IMR-90 (cell line): ENCODE results near the gene RUNX2. TPM values are rescaled to one million over a fixed set of nuclear protein-coding genes. Genes with fewer than 3 reads are reported as not detected.
A peak's percentile ranks its signal among the peaks of the same experiment; 100 is the strongest.

Experiments used
- ATAC-seq: fragments of 200-7000 bp; cut with Tn5 transposase; 2 replicates; pipeline ENCODE4 v1.9.1; 2020; ENCODE audit warnings: low read depth, mild to moderate bottlenecking, moderate library complexity
- BruUV-seq: library from RNA; stranded (reverse); fragments of 400-500 nt; replicated peaks from 2 replicates; lab custom pipeline; 2021; lab: Mats Ljungman, UMichigan
- CTCF ChIA-PET: fragments of 300-600 bp; formaldehyde crosslinking; extraction: SDS; loops from one replicate; lab custom pipeline; 2021; ENCODE audit warnings: antibody characterized with exemption; lab: Yijun Ruan, JAX
- POLR2A ChIA-PET: fragments of 300-600 bp; sonication (Branson Sonifier 250); formaldehyde crosslinking; loops from one replicate; lab custom pipeline; 2022; ENCODE audit warnings: antibody characterized with exemption; ENCODE audit not compliant: unreplicated experiment; lab: Charles Lee
- DNase-seq: peaks from one replicate; pipeline ENCODE4 v3.0.0; 2013
- H2AFZ ChIP-seq: replicated peaks from 2 replicates; pipeline ENCODE3; 2013; ENCODE audit warnings: low read length, mild to moderate bottlenecking; ENCODE audit not compliant: poor library complexity
- H2AK5ac ChIP-seq: 2 replicates; pipeline ENCODE4 v1.6.1; 2013; ENCODE audit warnings: low read depth, low read length, inconsistent platforms
- H2AK9ac ChIP-seq: replicated peaks from 2 replicates; pipeline ENCODE3; 2013; ENCODE audit warnings: mild to moderate bottlenecking, low read depth, low read length, moderate library complexity; ENCODE audit not compliant: poor library complexity
- H2BK120ac ChIP-seq: 2 replicates; pipeline ENCODE4 v1.6.1; 2013; ENCODE audit warnings: low read depth, low read length, inconsistent platforms
- H2BK15ac ChIP-seq: 3 replicates; pipeline ENCODE4 v1.6.1; 2013; ENCODE audit warnings: low read depth, low read length, inconsistent platforms
- H2BK20ac ChIP-seq: 2 replicates; pipeline ENCODE4 v1.6.1; 2013; ENCODE audit warnings: low read depth, mild to moderate bottlenecking, inconsistent platforms, low read length, moderate library complexity
- H2BK5ac ChIP-seq: 2 replicates; pipeline ENCODE4 v1.6.1; 2013; ENCODE audit warnings: mild to moderate bottlenecking, low read depth, low read length, inconsistent platforms; ENCODE audit not compliant: poor library complexity, severe bottlenecking
- H3K14ac ChIP-seq: replicated peaks from 2 replicates; pipeline ENCODE4 v1.6.1; 2013; ENCODE audit warnings: low read depth, low read length, inconsistent platforms
- H3K18ac ChIP-seq: 2 replicates; pipeline ENCODE4 v1.6.1; 2013; ENCODE audit warnings: low read depth, low read length, control low read depth
- H3K23ac ChIP-seq: 2 replicates; pipeline ENCODE4 v1.6.1; 2013; ENCODE audit warnings: low read depth, low read length, inconsistent platforms
- H3K27ac ChIP-seq: 2 replicates; pipeline ENCODE4 v1.5.1; 2013; ENCODE audit warnings: mild to moderate bottlenecking, control low read depth, low read length; ENCODE audit not compliant: insufficient read depth
- H3K27me3 ChIP-seq: 2 replicates; pipeline ENCODE4 v1.6.1; 2013; ENCODE audit warnings: low read length; ENCODE audit not compliant: control insufficient read depth, insufficient read depth
- H3K36me3 ChIP-seq: 2 replicates; pipeline ENCODE4 v1.6.1; 2013; ENCODE audit warnings: low read length, mixed read lengths; ENCODE audit not compliant: control insufficient read depth, insufficient read depth
- H3K4ac ChIP-seq: 2 replicates; pipeline ENCODE4 v1.6.1; 2013; ENCODE audit warnings: low read depth, low read length, inconsistent platforms
- H3K4me1 ChIP-seq: 2 replicates; pipeline ENCODE4 v1.6.1; 2013; ENCODE audit warnings: low read length, mixed read lengths; ENCODE audit not compliant: control insufficient read depth, insufficient read depth
- H3K4me2 ChIP-seq: 2 replicates; pipeline ENCODE4 v1.6.1; 2013; ENCODE audit warnings: low read depth, mild to moderate bottlenecking, control low read depth, low read length, moderate library complexity
- H3K4me3 ChIP-seq: 2 replicates; pipeline ENCODE4 v1.5.1; 2013; ENCODE audit warnings: low read depth, mild to moderate bottlenecking, control low read depth, low read length, moderate library complexity; ENCODE audit not compliant: insufficient read depth
- H3K56ac ChIP-seq: 2 replicates; pipeline ENCODE4 v1.6.1; 2013; ENCODE audit warnings: low read length, inconsistent platforms; ENCODE audit not compliant: insufficient read depth; ENCODE audit errors: extremely low read depth
- H3K79me1 ChIP-seq, 2 experiments: 2 replicates each; pipeline ENCODE4 v1.6.1; 2013; ENCODE audit warnings: low read length in 2 of 2, inconsistent platforms in 1 of 2, low read depth in 1 of 2
- H3K9ac ChIP-seq: 2 replicates; pipeline ENCODE4 v1.6.1; 2013; ENCODE audit warnings: low read depth, low read length, control low read depth
- H3K9me1 ChIP-seq: 2 replicates; pipeline ENCODE4 v1.6.1; 2013; ENCODE audit warnings: low read length, inconsistent platforms; ENCODE audit not compliant: insufficient read depth
- H3K9me3 ChIP-seq: 2 replicates; pipeline ENCODE4 v1.6.1; 2013; ENCODE audit warnings: low read length; ENCODE audit not compliant: control insufficient read depth, insufficient read depth
- H4K20me1 ChIP-seq: 2 replicates; pipeline ENCODE4 v1.6.1; 2013; ENCODE audit warnings: low read length, inconsistent platforms; ENCODE audit not compliant: insufficient read depth
- H4K5ac ChIP-seq: 2 replicates; pipeline ENCODE4 v1.6.1; 2013; ENCODE audit warnings: mild to moderate bottlenecking, low read depth, low read length, control low read depth
- H4K8ac ChIP-seq, 2 experiments: 2 replicates each; pipeline ENCODE4 v1.6.1; 2013; ENCODE audit warnings: low read depth in 2 of 2, low read length in 2 of 2, control low read depth in 1 of 2, inconsistent platforms in 1 of 2
- H4K91ac ChIP-seq: 2 replicates; pipeline ENCODE4 v1.6.1; 2013; ENCODE audit warnings: low read depth, low read length, inconsistent platforms; ENCODE audit not compliant: insufficient read depth
- BHLHE40 ChIP-seq: fragments of 150-350 bp; IDR thresholded peaks from 2 replicates; pipeline ENCODE4 v1.6.1; 2016; ENCODE audit warnings: mild to moderate bottlenecking, low read depth, low read length
- CEBPB ChIP-seq: IDR thresholded peaks from 2 replicates; pipeline ENCODE4 v1.6.1; 2012; ENCODE audit warnings: low read depth, low read length, improper control_type of control experiment
- CHD1 ChIP-seq: IDR thresholded peaks from 2 replicates; pipeline ENCODE4 v1.6.1; 2012; ENCODE audit warnings: low read depth, low read length, improper control_type of control experiment
- CTCF ChIP-seq: conservative IDR thresholded peaks from 2 replicates; pipeline ENCODE4 v1.5.1; 2012; ENCODE audit warnings: mild to moderate bottlenecking, low read depth, low read length, improper control_type of control experiment
- ELK1 ChIP-seq: fragments of 150-350 bp; IDR thresholded peaks from 2 replicates; pipeline ENCODE4 v1.6.1; 2016; ENCODE audit warnings: low read depth, mild to moderate bottlenecking, low read length, moderate library complexity, borderline replicate concordance
- FOS ChIP-seq: fragments of 150-350 bp; IDR thresholded peaks from 2 replicates; pipeline ENCODE4 v1.6.1; 2016; ENCODE audit warnings: low read depth, low read length
- MAFK ChIP-seq: IDR thresholded peaks from 2 replicates; pipeline ENCODE4 v1.6.1; 2012; ENCODE audit warnings: low read depth, low read length, improper control_type of control experiment
- MAZ ChIP-seq: IDR thresholded peaks from 2 replicates; pipeline ENCODE4 v1.6.1; 2012; ENCODE audit warnings: low read depth, mild to moderate bottlenecking, low read length, improper control_type of control experiment, moderate library complexity, borderline replicate concordance
- MXI1 ChIP-seq: IDR thresholded peaks from 2 replicates; pipeline ENCODE4 v1.6.1; 2012; ENCODE audit warnings: low read depth, mild to moderate bottlenecking, low read length, moderate library complexity, borderline replicate concordance
- NFE2L2 ChIP-seq: fragments of 150-350 bp; IDR thresholded peaks from 2 replicates; pipeline ENCODE4 v1.6.1; 2016; ENCODE audit warnings: low read depth, mild to moderate bottlenecking, low read length
- POLR2A ChIP-seq: IDR thresholded peaks from 2 replicates; pipeline ENCODE4 v1.6.1; 2012; ENCODE audit warnings: mild to moderate bottlenecking, low read depth, low read length
- RAD21 ChIP-seq: IDR thresholded peaks from 2 replicates; pipeline ENCODE4 v1.6.1; 2012; ENCODE audit warnings: low read length, improper control_type of control experiment
- RCOR1 ChIP-seq: IDR thresholded peaks from 2 replicates; pipeline ENCODE4 v1.6.1; 2012; ENCODE audit warnings: mild to moderate bottlenecking, low read length, improper control_type of control experiment; ENCODE audit not compliant: insufficient replicate concordance
- RFX5 ChIP-seq: IDR thresholded peaks from 2 replicates; pipeline ENCODE4 v1.8.0; 2012; ENCODE audit warnings: low read depth, mild to moderate bottlenecking, low read length, moderate library complexity
- SMC3 ChIP-seq: fragments of 150-350 bp; IDR thresholded peaks from 2 replicates; pipeline ENCODE4 v1.6.1; 2016; ENCODE audit warnings: low read depth, mild to moderate bottlenecking, antibody characterized with exemption, low read length, moderate library complexity
- USF2 ChIP-seq: fragments of 150-350 bp; IDR thresholded peaks from 2 replicates; pipeline ENCODE4 v1.6.1; 2017; ENCODE audit warnings: mild to moderate bottlenecking, antibody characterized with exemption, low read length, low read depth
- WGBS, 2 experiments: methylation state at CpG; one replicate each; pipeline versions ENCODE4 v1.1.5 to v1.1.7; 2013; ENCODE audit warnings: missing lambda C conversion rate in 2 of 2; ENCODE audit not compliant: insufficient read length in 1 of 2; ENCODE audit errors: extremely low coverage in 2 of 2; 5-methylcytosine and 5-hydroxymethylcytosine counted together
- dilution Hi-C: fragments of 300-500 bp; cut with HindIII; formaldehyde crosslinking; loops from one replicate; pipeline ENCODE4 v1.14.3; 2018; ENCODE audit warnings: low sequenced_read_pairs; ENCODE audit not compliant: unreplicated experiment
- in situ Hi-C: fragments of 300-500 bp; cut with MboI; formaldehyde crosslinking; loops from 3 replicates; pipeline ENCODE4 v1.14.3; 2019; ENCODE audit warnings: low sequenced_read_pairs, inconsistent platforms, mixed read lengths
- intact Hi-C: fragments of 100-400 bp; cut with micrococcal nuclease; formaldehyde crosslinking; loops from 2 replicates; pipeline ENCODE4 v1.10.0; 2022
- polyA plus RNA-seq, 3 experiments: library from polyadenylated mRNA; depleted of rRNA; stranded (reverse); fragments of >200 nt; gene quantifications; 2 replicates each; pipeline ENCODE4 v1.2.3, GENCODE V29; 2012; ENCODE audit warnings: low replicate concordance in 1 of 3
- total RNA-seq: library from RNA; depleted of rRNA; stranded (reverse); fragments of >200 nt; gene quantifications from 2 replicates; pipeline ENCODE4 v1.2.3, GENCODE V29; 2012

The RUNX2 gene
- total and polyA plus RNA-seq, 2 of the 4 experiments (the other 2 are of a cell fraction), result 2.3 to 4.7 TPM

GRCh38 chr6:45617441-45617840 is 289.3 kb downstream of the RUNX2 start:
- in situ Hi-C loops (no loop called here), dilution Hi-C loops (no loop called here), intact Hi-C loops (no loop called here)
- Histone ChIP-seq H3K79me1 (no peaks in the 10 kb centered on the region), H2AK9ac (no peak overlapping the region), H3K36me3 (no peaks in the 10 kb centered on the region), H2BK5ac (no peak overlapping the region), H3K4me3 (no peak overlapping the region), H3K14ac (no peak overlapping the region), H3K56ac (no peak overlapping the region), H3K9me1 (peaks cover 3% of the 10 kb centered on the region), H3K9ac (no peak overlapping the region), H4K91ac (no peak overlapping the region), H4K20me1 (no peaks in the 10 kb centered on the region), H3K27me3 (no peaks in the 10 kb centered on the region), H3K4me2 (no peak overlapping the region), H3K18ac (no peak overlapping the region), H2BK120ac (no peak overlapping the region), H3K27ac (no peak overlapping the region), H3K23ac (no peak overlapping the region), H3K4ac (no peak overlapping the region), H2BK15ac (no peak overlapping the region), H2AFZ (no peak overlapping the region), H4K5ac (no peak overlapping the region), H3K4me1 (peaks cover 4% of the 10 kb centered on the region), H2BK20ac (no peak overlapping the region), H3K9me3 (no peaks in the 10 kb centered on the region), H2AK5ac (no peak overlapping the region), H4K8ac (no peak overlapping the region)
- ChIA-PET CTCF (interaction anchor here (0.6 kb wide), 1 partner anchor 615 kb away, joined by 4 read pairs; no protein-coding TSS in a partner anchor), POLR2A (no interaction called here)
- whole genome bisulfite sequencing, 2 experiments, result no CpG with 5 or more reads among the region's 3 CpGs
- TF ChIP-seq RFX5, result no peak
- no peak for TF ChIP-seq CHD1
- no peak for TF ChIP-seq MXI1
- no peak for TF ChIP-seq CEBPB
- TF ChIP-seq RAD21, result peak; percentile 52
- TF ChIP-seq BHLHE40, result no peak
- TF ChIP-seq RCOR1, result no peak
- no peak for TF ChIP-seq NFE2L2
- TF ChIP-seq ELK1, result no peak
- no peak for TF ChIP-seq FOS
- no peak for TF ChIP-seq MAZ
- TF ChIP-seq CTCF, result 0 out of 2 replicates have a peak, but pooled peaks have one; percentile 28
- no peak for TF ChIP-seq USF2
- no peak for TF ChIP-seq MAFK
- no peak for TF ChIP-seq POLR2A
- peak; percentile 36; the same call in 1 of the 2 replicates for TF ChIP-seq SMC3
- peak; percentile 19 for DNase-seq
- ATAC-seq, result no peak
- no TSS peak for BruUV-seq
